Spleen (tissue), 11 donors: ENCODE results near the gene TOPORS. TPM values are rescaled to one million over a fixed set of nuclear protein-coding genes. Genes with fewer than 3 reads are reported as not detected.
"Not testable (repeated sequence)": the region's sequence is repeated elsewhere in the genome, so short reads cannot be mapped to it uniquely, and the experiment has no call there.

Source experiments
- DNase-seq: peaks from one replicate; pipeline ENCODE4 v3.0.0-alpha.2; 2020
- H3K27ac ChIP-seq, 8 donors: fragments of 200-600 bp; sonication (generic) in 7 of 8; 1 replicate in 4 of 8; 2 replicates in 4 of 8; pipeline versions ENCODE4 v1.5.0 to v1.8.0; 2016 to 2021; ENCODE audit warnings: inconsistent platforms in 4 of 8, mild to moderate bottlenecking in 4 of 8, moderate library complexity in 1 of 8
- H3K27me3 ChIP-seq, 7 donors: fragments of 200-600 bp; sonication (generic) in 6 of 7; replicated peaks in 1 of 7; 1 replicate in 4 of 7; 2 replicates in 3 of 7; pipeline versions ENCODE4 v1.5.0 to v1.8.0; 2016 to 2021; ENCODE audit warnings: inconsistent platforms in 3 of 7, mild to moderate bottlenecking in 1 of 7
- H3K36me3 ChIP-seq, 6 donors: fragments of 200-600 bp; sonication (generic) in 5 of 6; 1 replicate in 4 of 6; 2 replicates in 2 of 6; pipeline versions ENCODE4 v1.5.0 to v1.8.0; 2016 to 2021; ENCODE audit warnings: inconsistent platforms in 2 of 6
- H3K4me1 ChIP-seq, 6 donors: fragments of 200-600 bp; sonication (generic) in 5 of 6; 1 replicate in 3 of 6; 2 replicates in 3 of 6; pipeline versions ENCODE4 v1.5.0 to v1.8.0; 2016 to 2021; ENCODE audit warnings: inconsistent platforms in 3 of 6
- H3K4me3 ChIP-seq, 8 donors: fragments of 200-600 bp; sonication (generic) in 7 of 8; 1 replicate in 4 of 8; 2 replicates in 4 of 8; pipeline versions ENCODE4 v1.5.0 to v1.8.0; 2016 to 2021; ENCODE audit warnings: inconsistent platforms in 4 of 8, mild to moderate bottlenecking in 4 of 8, moderate library complexity in 2 of 8
- H3K9me3 ChIP-seq, 8 donors: fragments of 200-600 bp; sonication (generic) in 7 of 8; 1 replicate in 4 of 8; 2 replicates in 4 of 8; pipeline versions ENCODE4 v1.5.0 to v1.8.0; 2016 to 2021; ENCODE audit warnings: inconsistent platforms in 4 of 8
- CTCF ChIP-seq, 11 experiments: fragments of 200-600 bp in 7 of 11; fragments of 450-650 bp in 4 of 11; sonication (generic) in 4 of 11; IDR thresholded peaks in 8 of 11; conservative IDR thresholded peaks in 3 of 11; 1 replicate in 7 of 11; 2 replicates in 4 of 11; pipeline versions ENCODE4 v1.4.0 to v1.8.0; 2016 to 2021; ENCODE audit warnings: antibody characterized with exemption in 11 of 11, inconsistent platforms in 4 of 11, mild to moderate bottlenecking in 1 of 11
- POLR2A ChIP-seq, 3 donors: fragments of 450-650 bp; IDR thresholded peaks; one replicate each; pipeline ENCODE4 v1.5.1; 2017; ENCODE audit warnings: antibody characterized with exemption in 3 of 3, mild to moderate bottlenecking in 1 of 3
- POLR2AphosphoS5 ChIP-seq, 3 donors: sonication (generic); formaldehyde crosslinking; IDR thresholded peaks; one replicate each; pipeline ENCODE4 v1.5.1; 2017; ENCODE audit warnings: antibody characterized with exemption in 3 of 3
- WGBS, 5 donors: extraction: QIAGEN DNeasy Blood & Tissue Kit in 3 of 5; methylation state at CpG; one replicate each; pipeline versions ENCODE4 v1.1.5 to v1.1.7; 2013 to 2018; 5-methylcytosine and 5-hydroxymethylcytosine counted together
- intact Hi-C: fragments of 100-400 bp; cut with DNase I; formaldehyde crosslinking; loops from one replicate; pipeline ENCODE4 v1.15.0; 2023; ENCODE audit warnings: low total_unique reads
- polyA plus RNA-seq, 3 donors: library from polyadenylated mRNA; stranded (reverse); fragments of 200-250 nt; gene quantifications; one replicate each; pipeline ENCODE4 v1.2.1, GENCODE V29; 2013
- total RNA-seq, 7 donors: library from RNA; depleted of rRNA in 3 of 7; stranded (reverse); fragments of >200 nt in 3 of 7; fragmentation: NEBNext Ultra II Directional in 4 of 7; extraction: Animal tissue kit (Norgen Biotek cat#: 25700) in 4 of 7; gene quantifications; one replicate each; pipeline versions ENCODE4 v1.1.0 to v1.2.1, GENCODE V29; 2016 to 2021
- donor health status: healthy with polysubstance abuse.
- donor health status: DM: no; HTN: no; CAD: no; lungs with moderate emphysema.
- donor health status: DM: no; HTN: no; CAD: no.
- donor health status: Bipolar disorder and iron deficiency.
- donor health status: healthy.
- donor health status: DM: no; HTN: no; CAD: no.
- donor health status: DM: yes; HTN: yes; CAD: no.

TOPORS gene
- total and polyA plus RNA-seq, 10 donors: 5.2 to 28.7 (median 15.8) TPM

- no peak for TF ChIP-seq POLR2A (IDR thresholded peaks at IDR 0.05)
- TF ChIP-seq POLR2AphosphoS5 (IDR thresholded peaks at IDR 0.05): no peak
- H3K27ac ChIP-seq: peak overlapping the region in 2 of 8 donors; percentile 93 to 94
- H3K4me3 ChIP-seq: no peak overlapping the region
- H3K36me3 ChIP-seq: peaks cover 0 to 2% (median 0%) of the 10 kb centered on the region in 6 donors
- WGBS, 5 donors: 38 to 61% (median 53%) methylated on average over 2 of the region's 2 CpGs
- H3K9me3 ChIP-seq: no peaks in the 10 kb centered on the region
- no peaks in the 10 kb centered on the region for H3K27me3 ChIP-seq
- DNase-seq: no peak
- intact Hi-C loops: no loop called here
- H3K4me1 ChIP-seq: peaks cover 4 to 81% (median 52%) of the 10 kb centered on the region in 6 donors
Measured at GRCh38 chr9:32554107-32554506, 1.7 kb upstream of the TOPORS start.

GRCh38 chr9:32551276-32552051 is 922 bp downstream of the TOPORS start:
- 0 to 1% (median 1%) methylated on average over 28 to 36 of the region's 36 CpGs for WGBS, 5 donors
- H3K4me3 ChIP-seq: peak overlapping the region; percentile 59 to 96 (median 80)
- peak; percentile 83 for DNase-seq
- no peak for TF ChIP-seq POLR2A (IDR thresholded peaks at IDR 0.05)
- no peak for TF ChIP-seq POLR2AphosphoS5 (IDR thresholded peaks at IDR 0.05)
- TF ChIP-seq CTCF (IDR thresholded peaks at IDR 0.05 in 8 of 11, conservative IDR thresholded peaks at IDR 0.05 in 3 of 11): no peak
- peaks cover 4 to 70% (median 50%) of the 10 kb centered on the region in 6 donors for H3K4me1 ChIP-seq
- no peaks in the 10 kb centered on the region for H3K9me3 ChIP-seq
- intact Hi-C loops: no loop called here
- no peaks in the 10 kb centered on the region for H3K27me3 ChIP-seq
- peak overlapping the region; percentile 90 to 96 (median 94) for H3K27ac ChIP-seq
- H3K36me3 ChIP-seq: peaks cover 0 to 19% (median 0%) of the 10 kb centered on the region in 6 donors

GRCh38 chr9:32550562-32551275 is 1.7 kb downstream of the TOPORS start:
- peak overlapping the region; percentile 59 to 96 (median 80) for H3K4me3 ChIP-seq
- H3K27me3 ChIP-seq: no peaks in the 10 kb centered on the region
- intact Hi-C loops: no loop called here
- peak; percentile 98 for DNase-seq
- 0 to 1% (median 1%) methylated on average over 21 to 75 of the region's 75 CpGs for WGBS, 5 donors
- peaks cover 4 to 70% (median 46%) of the 10 kb centered on the region in 6 donors for H3K4me1 ChIP-seq
- no peaks in the 10 kb centered on the region for H3K9me3 ChIP-seq
- H3K36me3 ChIP-seq: peaks cover 0 to 21% (median 0%) of the 10 kb centered on the region in 6 donors
- TF ChIP-seq CTCF (IDR thresholded peaks at IDR 0.05 in 8 of 11, conservative IDR thresholded peaks at IDR 0.05 in 3 of 11) (peak in 4 of 11 experiments; percentile 12 to 30 (median 25)), POLR2AphosphoS5 (IDR thresholded peaks at IDR 0.05) (peak; percentile 86 to 91 (median 88)), POLR2A (IDR thresholded peaks at IDR 0.05) (peak in 1 of 3 donors; percentile 24)
- H3K27ac ChIP-seq: peak overlapping the region; percentile 90 to 96 (median 94)

GRCh38 chr9:32550150-32550561 is 2.2 kb downstream of the TOPORS start:
- intact Hi-C loops: no loop called here
- Histone ChIP-seq H3K4me3 (peak overlapping the region; percentile 59 to 96 (median 80)), H3K27ac (peak overlapping the region; percentile 90 to 96 (median 94)), H3K36me3 (peaks cover 0 to 21% (median 0%) of the 10 kb centered on the region in 6 donors), H3K4me1 (peaks cover 4 to 71% (median 45%) of the 10 kb centered on the region in 6 donors), H3K9me3 (no peaks in the 10 kb centered on the region), H3K27me3 (no peaks in the 10 kb centered on the region)
- no peak for DNase-seq
- WGBS, 5 donors: 1 to 5% (median 1%) methylated on average over 10 of the region's 10 CpGs
- TF ChIP-seq CTCF (IDR thresholded peaks at IDR 0.05 in 8 of 11, conservative IDR thresholded peaks at IDR 0.05 in 3 of 11) (no peak), POLR2A (IDR thresholded peaks at IDR 0.05) (no peak), POLR2AphosphoS5 (IDR thresholded peaks at IDR 0.05) (no peak)

GRCh38 chr9:32548213-32548612 is 4.2 kb downstream of the TOPORS start:
- H3K4me1 ChIP-seq: peaks cover 4 to 54% (median 34%) of the 10 kb centered on the region in 6 donors
- intact Hi-C loops, DNase-seq, H3K27me3 ChIP-seq, H3K4me3 ChIP-seq, H3K9me3 ChIP-seq, H3K27ac ChIP-seq: not testable (repeated sequence)
- 95 to 99% (median 97%) methylated on average over 20 of the region's 20 CpGs for WGBS, 5 donors
- peaks cover 0 to 32% (median 6%) of the 10 kb centered on the region in 6 donors for H3K36me3 ChIP-seq
